ENCODE results near the gene NRIP3.

DNA sequence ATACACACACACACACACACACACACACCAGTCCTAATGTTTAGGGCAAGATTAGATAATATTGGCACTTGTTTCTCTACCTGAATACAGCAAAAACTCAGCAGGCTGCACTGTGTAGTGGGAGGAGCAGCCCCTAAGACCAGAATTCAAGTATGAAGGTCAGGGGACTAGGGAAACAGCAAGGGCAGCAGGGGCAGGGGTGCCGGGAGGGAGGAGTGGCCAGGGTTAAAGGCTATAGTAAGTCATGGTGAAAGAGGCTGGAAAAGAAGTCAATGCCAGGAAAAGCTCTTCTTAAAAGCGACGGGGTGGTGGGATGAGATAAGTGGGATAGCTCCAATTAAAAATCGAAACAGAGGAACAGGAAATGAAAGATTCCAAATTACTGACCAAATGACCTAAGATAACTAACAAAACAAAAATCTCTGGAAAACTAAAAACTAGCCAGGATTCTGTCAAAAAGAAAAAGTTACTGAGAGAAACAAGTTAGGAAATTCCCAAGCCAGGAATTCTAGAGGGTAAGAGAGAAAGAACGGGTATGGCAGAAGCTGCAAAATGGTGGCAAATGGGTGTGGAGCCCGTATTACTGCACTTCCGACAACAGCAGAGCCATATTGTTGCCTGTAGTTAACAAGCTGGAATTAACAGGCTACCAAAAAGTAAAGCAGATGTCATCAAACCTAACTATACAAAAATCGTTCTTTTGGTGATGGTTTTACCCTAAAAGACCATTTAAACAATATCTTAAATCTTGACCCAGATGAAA lies 62.3 kb downstream of the NRIP3 start:
- TF ChIP-seq CTCF (IDR thresholded peaks at IDR 0.05): no peak
- TF ChIP-seq POLR2A (IDR thresholded peaks at IDR 0.05): no peak

Data from heart left ventricle (tissue), 13 donors.